Fibroblast of skin of abdomen (primary cell): ENCODE results near the gene RBFOX1.

Experiments used
- DNase-seq: peaks from one replicate; pipeline ENCODE4 v3.0.0-alpha.2; 2013

The RBFOX1 gene

GRCh38 chr16:7713244-7713643 lies 380.6 kb downstream of the RBFOX1 start:
- no peak for DNase-seq

DNA sequence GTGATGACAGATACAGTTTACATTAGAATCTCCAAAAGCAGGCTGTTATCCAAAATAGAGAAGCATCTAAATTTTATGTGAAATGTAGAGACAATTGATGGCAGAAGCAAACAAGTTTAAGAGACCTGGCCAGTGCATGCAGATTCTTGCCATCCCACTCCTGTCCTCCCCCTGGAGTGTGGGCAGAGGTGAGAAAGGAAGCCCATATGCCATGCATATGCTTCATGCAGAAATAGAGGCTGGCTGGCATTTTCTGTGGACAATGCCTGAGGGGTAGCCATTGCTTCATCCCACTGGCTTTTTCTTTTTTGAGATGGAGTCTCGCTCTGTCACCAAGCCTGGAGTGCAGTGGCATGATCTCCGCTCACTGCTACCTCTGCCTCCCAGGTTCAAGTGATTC lies 382.1 kb downstream of the RBFOX1 start:
- DNase-seq = no peak

- no peak for DNase-seq
Observed at GRCh38 chr16:7716660-7717550, 384.3 kb downstream of the RBFOX1 start.

- DNase-seq = no peak
Observed at GRCh38 chr16:7722761-7723160, 390.1 kb downstream of the RBFOX1 start.

DNA sequence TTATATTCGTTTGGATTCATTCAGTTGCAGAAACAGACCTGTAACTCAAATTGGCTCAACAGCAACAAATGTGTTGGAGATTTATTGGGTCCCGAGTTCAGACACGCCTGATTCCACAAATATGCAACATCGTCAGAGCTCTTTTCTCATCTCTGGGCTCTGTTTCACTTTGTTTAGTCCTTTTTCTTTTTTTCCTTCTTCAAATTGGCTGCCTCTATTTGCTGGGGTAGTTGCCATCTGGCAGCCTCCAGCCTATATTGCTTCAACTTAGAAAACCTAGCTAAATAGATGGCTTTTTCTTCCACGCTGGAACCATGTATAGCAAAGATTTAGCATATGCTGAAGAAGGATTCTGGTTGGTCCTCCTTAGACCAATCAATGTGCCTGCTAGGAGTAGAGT lies 398.5 kb downstream of the RBFOX1 start:
- peak; percentile 2 for DNase-seq

- DNase-seq = no peak
Observed at GRCh38 chr16:7736138-7736665, 403.6 kb downstream of the RBFOX1 start.

DNA sequence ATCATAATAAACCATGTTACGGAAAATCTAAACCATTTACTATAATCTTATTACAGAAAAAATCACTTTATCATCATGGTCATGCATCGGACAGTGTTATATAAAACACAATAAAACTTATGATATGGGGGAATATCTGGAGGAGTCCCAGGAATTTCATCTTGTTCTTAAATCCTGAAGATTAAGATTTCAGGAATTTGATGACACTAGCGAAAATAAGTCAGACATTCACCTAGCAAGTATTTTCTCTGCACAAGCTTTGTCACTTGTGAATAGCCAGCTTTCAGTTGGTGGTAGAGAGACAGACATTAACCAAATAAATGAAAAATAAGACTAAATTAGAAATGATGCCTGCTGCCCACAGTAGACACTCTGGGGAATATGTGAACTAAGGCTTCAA lies 410.0 kb downstream of the RBFOX1 start:
- DNase-seq = no peak

GRCh38 chr16:7744546-7745264 lies 412.1 kb downstream of the RBFOX1 start:
- DNase-seq = no peak

GRCh38 chr16:7745276-7745675 lies 412.6 kb downstream of the RBFOX1 start:
- peak; percentile 13 for DNase-seq

DNA sequence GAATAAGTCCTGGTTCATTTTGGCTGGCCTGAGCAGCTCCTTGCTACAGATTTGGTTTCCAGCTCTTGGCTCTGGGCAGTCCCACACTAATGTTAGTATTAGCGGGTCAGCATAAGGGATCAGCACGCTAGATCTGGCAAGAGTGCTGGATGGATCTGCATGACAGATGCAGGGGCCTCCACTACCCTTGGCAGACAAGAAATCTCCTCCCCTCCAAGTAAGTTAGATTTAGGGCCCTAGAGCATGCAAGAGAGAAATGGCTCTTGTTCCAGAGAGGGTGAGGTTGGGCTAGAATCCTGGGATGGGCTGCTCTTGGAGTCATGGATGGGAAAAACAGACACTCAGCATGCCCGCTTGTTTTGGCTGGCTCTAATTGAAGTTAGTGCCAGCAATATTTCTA lies 414.3 kb downstream of the RBFOX1 start:
- DNase-seq = no peak

DNA sequence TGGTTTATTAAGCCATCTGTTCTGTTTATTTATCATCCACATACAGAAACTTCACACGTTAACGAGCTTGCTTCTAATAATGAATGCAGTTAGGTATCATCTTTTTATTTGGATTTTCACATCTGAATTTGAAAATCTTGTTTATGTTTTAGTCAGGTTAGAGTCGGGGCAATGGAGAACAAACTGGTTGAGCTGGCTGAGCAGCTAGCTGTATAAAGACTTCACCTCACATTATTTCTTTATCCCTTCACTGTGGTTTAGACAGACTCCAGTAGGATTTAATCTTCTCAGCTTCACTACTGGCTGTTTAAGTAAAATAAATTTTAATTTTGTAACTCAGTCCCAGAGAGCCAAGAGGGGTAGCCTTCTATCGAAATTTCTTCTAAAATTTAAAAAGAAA lies 415.9 kb downstream of the RBFOX1 start:
- DNase-seq = no peak

DNA sequence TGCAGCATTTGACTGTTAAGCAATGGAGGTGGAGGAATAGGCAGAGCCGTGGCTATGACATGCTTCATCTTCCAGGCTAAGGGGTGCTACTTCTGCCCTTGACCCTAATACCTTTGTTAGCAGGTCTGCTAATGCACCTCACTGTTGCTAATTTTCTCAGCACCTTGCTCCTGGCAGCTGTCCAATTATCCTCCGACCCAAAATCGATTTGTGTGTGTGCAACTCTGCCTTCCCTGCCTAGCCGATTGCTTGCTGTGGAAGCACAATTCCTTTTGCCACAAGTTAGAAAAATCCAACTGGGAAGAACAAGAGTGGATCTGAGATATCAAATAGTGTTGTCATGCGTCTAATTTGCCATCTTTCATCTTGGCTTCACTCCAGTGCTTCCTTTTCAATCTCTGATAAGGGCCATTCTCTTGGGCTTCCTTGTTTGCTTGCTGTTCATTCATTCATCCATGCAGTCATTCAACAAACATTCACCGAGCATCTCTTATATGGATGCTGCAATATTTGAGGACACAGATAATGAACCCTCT lies 422.8 kb downstream of the RBFOX1 start:
- no peak for DNase-seq
